Liver (tissue), 9 donors: ENCODE results near the gene UBQLNL. TPM values are rescaled to one million over a fixed set of nuclear protein-coding genes. Genes with fewer than 3 reads are reported as not detected.

Experiments used
- DNase-seq: peaks from one replicate; pipeline ENCODE4 v3.0.0-alpha.2; 2017; ENCODE audit warnings: low spot score
- H3K27ac ChIP-seq, 2 donors: one replicate each; pipeline ENCODE4 v1.7.0; 2013; ENCODE audit warnings: inconsistent platforms in 2 of 2, low read length in 2 of 2, control low read depth in 1 of 2, low read depth in 1 of 2, mild to moderate bottlenecking in 1 of 2
- H3K27me3 ChIP-seq, 4 donors: one replicate each; pipeline versions ENCODE4 v1.6.1 to v1.7.0; 2013; ENCODE audit warnings: low read length in 3 of 4, inconsistent platforms in 1 of 4, mild to moderate bottlenecking in 1 of 4, moderate library complexity in 1 of 4; ENCODE audit not compliant: control insufficient read depth in 4 of 4, insufficient read depth in 4 of 4
- H3K36me3 ChIP-seq, 4 donors: one replicate each; pipeline versions ENCODE4 v1.6.1 to v1.7.0; 2013; ENCODE audit warnings: low read length in 3 of 4, mild to moderate bottlenecking in 3 of 4, low read depth in 1 of 4, moderate library complexity in 1 of 4; ENCODE audit not compliant: control insufficient read depth in 4 of 4, insufficient read depth in 3 of 4
- H3K4me1 ChIP-seq, 4 donors: one replicate each; pipeline versions ENCODE4 v1.6.1 to v1.7.0; 2013; ENCODE audit warnings: low read length in 3 of 4, mild to moderate bottlenecking in 3 of 4, moderate library complexity in 1 of 4; ENCODE audit not compliant: control insufficient read depth in 4 of 4, insufficient read depth in 4 of 4
- H3K4me3 ChIP-seq, 3 donors: one replicate each; pipeline versions ENCODE4 v1.6.1 to v1.7.0; 2013; ENCODE audit warnings: low read length in 3 of 3, control low read depth in 1 of 3, low read depth in 1 of 3, mild to moderate bottlenecking in 1 of 3
- H3K9ac ChIP-seq, 2 donors: one replicate each; pipeline ENCODE4 v1.7.0; 2013; ENCODE audit warnings: low read length in 2 of 2, mild to moderate bottlenecking in 2 of 2, moderate library complexity in 2 of 2, control low read depth in 1 of 2, low read depth in 1 of 2
- H3K9me3 ChIP-seq, 4 donors: one replicate each; pipeline versions ENCODE4 v1.6.1 to v1.7.0; 2013; ENCODE audit warnings: low read length in 3 of 4; ENCODE audit not compliant: control insufficient read depth in 4 of 4
- ATF3 ChIP-seq: IDR thresholded peaks from 2 replicates; pipeline ENCODE4 v1.6.1; 2016; ENCODE audit warnings: antibody characterized with exemption
- CTCF ChIP-seq: fragments of 150-350 bp; IDR thresholded peaks from 2 replicates; pipeline ENCODE4 v1.5.1; 2017; ENCODE audit warnings: improper control_type of control experiment, low read depth, low read length; ENCODE audit not compliant: missing input control
- EGR1 ChIP-seq, 2 donors: IDR thresholded peaks; 2 replicates each; pipeline ENCODE4 v1.6.1; 2016 to 2018; ENCODE audit warnings: antibody characterized with exemption in 2 of 2, low read depth in 2 of 2
- FOXA1 ChIP-seq: IDR thresholded peaks from 2 replicates; pipeline ENCODE4 v1.6.1; 2016; ENCODE audit warnings: antibody characterized with exemption
- FOXA2 ChIP-seq: IDR thresholded peaks from 2 replicates; pipeline ENCODE4 v1.6.1; 2016; ENCODE audit warnings: antibody characterized with exemption
- GABPA ChIP-seq, 2 donors: IDR thresholded peaks in 1 of 2; conservative IDR thresholded peaks in 1 of 2; 2 replicates each; pipeline ENCODE4 v1.6.1; 2016; ENCODE audit warnings: antibody characterized with exemption in 2 of 2, mild to moderate bottlenecking in 1 of 2, moderate library complexity in 1 of 2
- HNF4A ChIP-seq, 2 donors: conservative IDR thresholded peaks; 2 replicates each; pipeline ENCODE4 v1.6.1; 2016; ENCODE audit warnings: antibody characterized with exemption in 2 of 2, mild to moderate bottlenecking in 2 of 2
- HNF4G ChIP-seq: IDR thresholded peaks from 2 replicates; pipeline ENCODE4 v1.6.1; 2016; ENCODE audit warnings: antibody characterized with exemption
- JUND ChIP-seq, 2 donors: IDR thresholded peaks; 2 replicates each; pipeline ENCODE4 v1.6.1; 2016; ENCODE audit warnings: antibody characterized with exemption in 2 of 2
- MAX ChIP-seq: IDR thresholded peaks from 2 replicates; pipeline ENCODE4 v1.6.1; 2016; ENCODE audit warnings: antibody characterized with exemption
- NR2F2 ChIP-seq: IDR thresholded peaks from 2 replicates; pipeline ENCODE4 v1.6.1; 2016; ENCODE audit warnings: antibody characterized with exemption
- RAD21 ChIP-seq, 2 donors: IDR thresholded peaks; 2 replicates each; pipeline ENCODE4 v1.6.1; 2016; ENCODE audit warnings: antibody characterized with exemption in 2 of 2, mild to moderate bottlenecking in 2 of 2
- REST ChIP-seq: IDR thresholded peaks from 2 replicates; pipeline ENCODE4 v1.6.1; 2016; ENCODE audit warnings: antibody characterized with exemption, mild to moderate bottlenecking
- RXRA ChIP-seq, 2 donors: IDR thresholded peaks; 2 replicates each; pipeline ENCODE4 v1.6.1; 2017 to 2018; ENCODE audit warnings: antibody characterized with exemption in 2 of 2, mild to moderate bottlenecking in 1 of 2
- SP1 ChIP-seq: IDR thresholded peaks from 2 replicates; pipeline ENCODE4 v1.6.1; 2018; ENCODE audit warnings: antibody characterized with exemption, mild to moderate bottlenecking
- TAF1 ChIP-seq: conservative IDR thresholded peaks from 2 replicates; pipeline ENCODE4 v1.6.1; 2016; ENCODE audit warnings: antibody characterized with exemption, mild to moderate bottlenecking
- YY1 ChIP-seq: IDR thresholded peaks from 2 replicates; pipeline ENCODE4 v1.6.1; 2016; ENCODE audit warnings: antibody characterized with exemption, mild to moderate bottlenecking
- ZBTB33 ChIP-seq: IDR thresholded peaks from 2 replicates; pipeline ENCODE4 v1.6.1; 2016; ENCODE audit warnings: antibody characterized with exemption
- WGBS: extraction: QIAGEN DNeasy Blood & Tissue Kit; methylation state at CpG from one replicate; pipeline ENCODE4 v1.1.7; 2013; 5-methylcytosine and 5-hydroxymethylcytosine counted together
- polyA plus RNA-seq, 2 donors: library from polyadenylated mRNA; stranded (reverse) in 1 of 2; unstranded in 1 of 2; fragments of 200-250 nt in 1 of 2; fragments of >200 nt in 1 of 2; fragmentation: Nextera tagmentation in 1 of 2; extraction: Ambion mirVana in 1 of 2; gene quantifications; one replicate each; pipeline versions ENCODE4 v1.2.1 to v1.2.3, GENCODE V29; 2013 to 2015
- total RNA-seq, 2 donors: library from RNA; depleted of rRNA; stranded (reverse); fragments of >200 nt; gene quantifications; one replicate each; pipeline ENCODE4 v1.2.3, GENCODE V29; 2014
- donor health status: healthy.
- donor health status: healthy.
- donor health status: healthy.
- donor health status: healthy.
- donor health status: healthy.

Gene UBQLNL
- total and polyA plus RNA-seq, 4 donors, result 0.03 to 0.25 (median 0.07) TPM

GRCh38 chr11:5508605-5509004 lies 7.9 kb downstream of the UBQLNL start:
- Histone ChIP-seq H3K36me3 (no peaks in the 10 kb centered on the region), H3K9me3 (no peaks in the 10 kb centered on the region), H3K4me3 (no peak overlapping the region), H3K27ac (no peak overlapping the region), H3K4me1 (no peaks in the 10 kb centered on the region), H3K9ac (no peak overlapping the region), H3K27me3 (no peaks in the 10 kb centered on the region)
- TF ChIP-seq RXRA (IDR thresholded peaks at IDR 0.05), result no peak
- TF ChIP-seq REST, result no peak
- no peak for TF ChIP-seq HNF4G
- no peak for TF ChIP-seq GABPA (IDR thresholded peaks at IDR 0.05 in 1 of 2, conservative IDR thresholded peaks at IDR 0.05 in 1 of 2)
- TF ChIP-seq FOXA1, result no peak
- no peak for TF ChIP-seq CTCF
- TF ChIP-seq ATF3, result no peak
- TF ChIP-seq TAF1, result no peak
- no peak for TF ChIP-seq JUND (IDR thresholded peaks at IDR 0.05)
- TF ChIP-seq NR2F2, result no peak
- TF ChIP-seq MAX, result no peak
- TF ChIP-seq SP1, result no peak
- no peak for TF ChIP-seq ZBTB33
- no peak for TF ChIP-seq FOXA2
- no peak for TF ChIP-seq HNF4A (conservative IDR thresholded peaks at IDR 0.05)
- TF ChIP-seq EGR1 (IDR thresholded peaks at IDR 0.05; ENCODE audit: low read depth in 2 of 2), result no peak
- TF ChIP-seq RAD21 (IDR thresholded peaks at IDR 0.05), result no peak
- 91% methylated on average over 8 of the region's 8 CpGs for WGBS
- no peak for DNase-seq

- WGBS, result 80% methylated on average over 6 of the region's 6 CpGs
- DNase-seq, result no peak
- no peaks in the 10 kb centered on the region for H3K27me3 ChIP-seq
- no peak for TF ChIP-seq FOXA1
- no peak for TF ChIP-seq GABPA (IDR thresholded peaks at IDR 0.05 in 1 of 2, conservative IDR thresholded peaks at IDR 0.05 in 1 of 2)
- TF ChIP-seq NR2F2, result no peak
- TF ChIP-seq RAD21 (IDR thresholded peaks at IDR 0.05), result no peak
- no peak for TF ChIP-seq CTCF
- TF ChIP-seq EGR1 (IDR thresholded peaks at IDR 0.05; ENCODE audit: low read depth in 2 of 2), result no peak
- TF ChIP-seq YY1, result no peak
- TF ChIP-seq REST, result no peak
- TF ChIP-seq TAF1, result no peak
Measured at GRCh38 chr11:5507933-5508305, 8.6 kb downstream of the UBQLNL start.

More at GRCh38 chr11:5507933-5508305, 8.6 kb downstream of the UBQLNL start:
- no peaks in the 10 kb centered on the region for H3K4me1 ChIP-seq
- H3K4me3 ChIP-seq, result no peak overlapping the region
- H3K27ac ChIP-seq, result no peak overlapping the region
- no peaks in the 10 kb centered on the region for H3K9me3 ChIP-seq
- H3K36me3 ChIP-seq, result no peaks in the 10 kb centered on the region
- no peak overlapping the region for H3K9ac ChIP-seq
